Effector memory CD8-positive, alpha-beta T cell (primary cell): ENCODE data around the gene MINPP1.

Experiments used
- ATAC-seq: fragments of 150-1000 bp; cut with Tn5 transposase; replicated peaks from 2 replicates; pipeline ENCODE4 v1.10.0; 2021; ENCODE audit warnings: mild to moderate bottlenecking, moderate library complexity
- DNase-seq, 3 experiments: peaks; one replicate each; pipeline ENCODE4 v3.0.0; 2021
- H3K27ac Mint-ChIP-seq, 2 donors: one replicate each; pipeline ENCODE4 v1.8.0; 2022; ENCODE audit warnings: mild to moderate bottlenecking in 2 of 2, mixed read lengths in 2 of 2, moderate library complexity in 2 of 2
- H3K27me3 Mint-ChIP-seq, 2 donors: one replicate each; pipeline ENCODE4 v1.8.0; 2022; ENCODE audit warnings: mixed read lengths in 2 of 2
- H3K36me3 Mint-ChIP-seq: one replicate; pipeline ENCODE4 v1.8.0; 2022; ENCODE audit warnings: mild to moderate bottlenecking, moderate library complexity, mixed read lengths; ENCODE audit not compliant: insufficient read depth
- H3K4me1 Mint-ChIP-seq, 2 donors: one replicate each; pipeline ENCODE4 v1.8.0; 2022; ENCODE audit warnings: low read depth in 2 of 2, mixed read lengths in 2 of 2
- H3K4me3 Mint-ChIP-seq, 2 donors: one replicate each; pipeline ENCODE4 v1.8.0; 2022; ENCODE audit warnings: mild to moderate bottlenecking in 2 of 2, mixed read lengths in 2 of 2, moderate library complexity in 2 of 2
- H3K9me3 Mint-ChIP-seq, 2 donors: one replicate each; pipeline ENCODE4 v1.8.0; 2022; ENCODE audit warnings: mixed read lengths in 2 of 2

The MINPP1 gene

GRCh38 chr10:87534173-87534858, 29.6 kb downstream of the MINPP1 start:
- DNase-seq, result no peak
- peaks cover 2% of the 10 kb centered on the region for H3K36me3 Mint-ChIP-seq
- no peaks in the 10 kb centered on the region for H3K27me3 Mint-ChIP-seq
- ATAC-seq, result no peak
- no peak overlapping the region for H3K4me3 Mint-ChIP-seq
- H3K9me3 Mint-ChIP-seq, result no peaks in the 10 kb centered on the region
- peaks cover 6 to 12% of the 10 kb centered on the region in 2 donors for H3K4me1 Mint-ChIP-seq
- H3K27ac Mint-ChIP-seq, result no peak overlapping the region

GRCh38 chr10:87538092-87539015, 33.7 kb downstream of the MINPP1 start:
- Mint-ChIP-seq H3K36me3 (peaks cover 4% of the 10 kb centered on the region), H3K4me3 (no peak overlapping the region)
- DNase-seq, result no peak

GRCh38 chr10:87541114-87541513, 36.4 kb downstream of the MINPP1 start:
- Mint-ChIP-seq H3K4me3 (no peak overlapping the region), H3K27me3 (no peaks in the 10 kb centered on the region), H3K4me1 (peaks cover 7 to 11% of the 10 kb centered on the region in 2 donors), H3K27ac (no peak overlapping the region), H3K36me3 (peaks cover 5% of the 10 kb centered on the region), H3K9me3 (peaks cover 0 to 8% of the 10 kb centered on the region in 2 donors)
- ATAC-seq, result no peak
- DNase-seq, result no peak

More at GRCh38 chr10:87538092-87539015, 33.7 kb downstream of the MINPP1 start:
- H3K27ac Mint-ChIP-seq, result no peak overlapping the region
- H3K4me1 Mint-ChIP-seq, result peaks cover 6 to 9% of the 10 kb centered on the region in 2 donors
- ATAC-seq, result no peak
- no peaks in the 10 kb centered on the region for H3K27me3 Mint-ChIP-seq
- H3K9me3 Mint-ChIP-seq, result peaks cover 0 to 7% of the 10 kb centered on the region in 2 donors

- H3K4me1 Mint-ChIP-seq, result peaks cover 6 to 12% of the 10 kb centered on the region in 2 donors
Measured at GRCh38 chr10:87544721-87545120, 40.0 kb downstream of the MINPP1 start.

GRCh38 chr10:87545783-87546182, 41.1 kb downstream of the MINPP1 start:
- no peaks in the 10 kb centered on the region for H3K27me3 Mint-ChIP-seq
- peak overlapping the region in 1 of 2 donors; percentile 18 for H3K4me3 Mint-ChIP-seq
- ATAC-seq (no peak), DNase-seq (no peak)
- H3K36me3 Mint-ChIP-seq, result peaks cover 5% of the 10 kb centered on the region
- H3K4me1 Mint-ChIP-seq, result peaks cover 9 to 17% of the 10 kb centered on the region in 2 donors
- peak overlapping the region; percentile 35 to 41 for H3K27ac Mint-ChIP-seq
- H3K9me3 Mint-ChIP-seq, result peaks cover 0 to 8% of the 10 kb centered on the region in 2 donors

More at GRCh38 chr10:87544721-87545120, 40.0 kb downstream of the MINPP1 start:
- Mint-ChIP-seq H3K27me3 (no peaks in the 10 kb centered on the region), H3K36me3 (peaks cover 5% of the 10 kb centered on the region), H3K27ac (no peak overlapping the region), H3K9me3 (peaks cover 0 to 8% of the 10 kb centered on the region in 2 donors), H3K4me3 (no peak overlapping the region)
- ATAC-seq (no peak), DNase-seq (no peak)

GRCh38 chr10:87546210-87546609, 41.5 kb downstream of the MINPP1 start:
- DNase-seq (peak in 1 of 3 experiments; percentile 1), ATAC-seq (peak; percentile 58)
- peak overlapping the region; percentile 35 to 41 for H3K27ac Mint-ChIP-seq
- H3K4me1 Mint-ChIP-seq, result peaks cover 9 to 18% of the 10 kb centered on the region in 2 donors
- H3K27me3 Mint-ChIP-seq, result no peaks in the 10 kb centered on the region
- H3K36me3 Mint-ChIP-seq, result peaks cover 5% of the 10 kb centered on the region
- H3K4me3 Mint-ChIP-seq, result peak overlapping the region in 1 of 2 donors; percentile 10
- peaks cover 0 to 8% of the 10 kb centered on the region in 2 donors for H3K9me3 Mint-ChIP-seq

- Mint-ChIP-seq H3K36me3 (peaks cover 5% of the 10 kb centered on the region), H3K4me3 (no peak overlapping the region), H3K4me1 (peaks cover 9 to 18% of the 10 kb centered on the region in 2 donors), H3K27ac (no peak overlapping the region), H3K9me3 (peaks cover 0 to 8% of the 10 kb centered on the region in 2 donors), H3K27me3 (no peaks in the 10 kb centered on the region)
- ATAC-seq (no peak), DNase-seq (no peak)
Measured at GRCh38 chr10:87546971-87547413, 42.3 kb downstream of the MINPP1 start.

- Mint-ChIP-seq H3K36me3 (peaks cover 5% of the 10 kb centered on the region), H3K4me1 (peaks cover 9 to 18% of the 10 kb centered on the region in 2 donors), H3K27ac (no peak overlapping the region), H3K9me3 (peaks cover 0 to 6% of the 10 kb centered on the region in 2 donors), H3K27me3 (no peaks in the 10 kb centered on the region), H3K4me3 (no peak overlapping the region)
- DNase-seq, result no peak
- no peak for ATAC-seq
Measured at GRCh38 chr10:87547734-87548311, 43.1 kb downstream of the MINPP1 start.

- DNase-seq, result no peak
Measured at GRCh38 chr10:87550741-87551140, 46.0 kb downstream of the MINPP1 start.

GRCh38 chr10:87551326-87551725, 46.6 kb downstream of the MINPP1 start:
- Mint-ChIP-seq H3K4me1 (peaks cover 6 to 9% of the 10 kb centered on the region in 2 donors), H3K9me3 (no peaks in the 10 kb centered on the region), H3K27me3 (no peaks in the 10 kb centered on the region), H3K27ac (no peak overlapping the region), H3K36me3 (peaks cover 8% of the 10 kb centered on the region), H3K4me3 (no peak overlapping the region)
- ATAC-seq (no peak), DNase-seq (no peak)

More at GRCh38 chr10:87550741-87551140, 46.0 kb downstream of the MINPP1 start:
- H3K27me3 Mint-ChIP-seq, result no peaks in the 10 kb centered on the region
- H3K36me3 Mint-ChIP-seq, result peaks cover 8% of the 10 kb centered on the region
- no peak for ATAC-seq
- peak overlapping the region in 1 of 2 donors; percentile 59 for H3K27ac Mint-ChIP-seq
- no peaks in the 10 kb centered on the region for H3K9me3 Mint-ChIP-seq
- H3K4me1 Mint-ChIP-seq, result peaks cover 9 to 15% of the 10 kb centered on the region in 2 donors
- no peak overlapping the region for H3K4me3 Mint-ChIP-seq

- no peak overlapping the region for H3K4me3 Mint-ChIP-seq
- peaks cover 8% of the 10 kb centered on the region for H3K36me3 Mint-ChIP-seq
- H3K9me3 Mint-ChIP-seq, result no peaks in the 10 kb centered on the region
- no peaks in the 10 kb centered on the region for H3K27me3 Mint-ChIP-seq
- H3K4me1 Mint-ChIP-seq, result peaks cover 3 to 6% of the 10 kb centered on the region in 2 donors
- H3K27ac Mint-ChIP-seq, result no peak overlapping the region
- DNase-seq (no peak), ATAC-seq (no peak)
Measured at GRCh38 chr10:87552248-87552929, 47.7 kb downstream of the MINPP1 start.

GRCh38 chr10:87557409-87557808, 52.7 kb downstream of the MINPP1 start:
- no peak for ATAC-seq
- peaks cover 0 to 1% of the 10 kb centered on the region in 2 donors for H3K9me3 Mint-ChIP-seq
- no peak for DNase-seq
- peaks cover 8% of the 10 kb centered on the region for H3K36me3 Mint-ChIP-seq
- H3K27ac Mint-ChIP-seq, result no peak overlapping the region
- peaks cover 3 to 4% of the 10 kb centered on the region in 2 donors for H3K27me3 Mint-ChIP-seq
- no peaks in the 10 kb centered on the region for H3K4me1 Mint-ChIP-seq
- H3K4me3 Mint-ChIP-seq, result no peak overlapping the region

- Mint-ChIP-seq H3K27me3 (peaks cover 9 to 12% of the 10 kb centered on the region in 2 donors), H3K36me3 (peaks cover 5% of the 10 kb centered on the region), H3K4me1 (no peaks in the 10 kb centered on the region), H3K4me3 (no peak overlapping the region), H3K27ac (no peak overlapping the region), H3K9me3 (peaks cover 4 to 5% of the 10 kb centered on the region in 2 donors)
- ATAC-seq, result no peak
- DNase-seq, result no peak
Measured at GRCh38 chr10:87558333-87558732, 53.6 kb downstream of the MINPP1 start.
